ENCODE data around the gene GPR108. TPM values are rescaled to one million over a fixed set of nuclear protein-coding genes. Genes with fewer than 3 reads are reported as not detected.
A peak's percentile ranks its signal among the peaks of the same experiment; 100 is the strongest.

The GPR108 gene
- total and polyA plus RNA-seq, 2 experiments from 2014 or later = 66.6 to 120 TPM

DNA sequence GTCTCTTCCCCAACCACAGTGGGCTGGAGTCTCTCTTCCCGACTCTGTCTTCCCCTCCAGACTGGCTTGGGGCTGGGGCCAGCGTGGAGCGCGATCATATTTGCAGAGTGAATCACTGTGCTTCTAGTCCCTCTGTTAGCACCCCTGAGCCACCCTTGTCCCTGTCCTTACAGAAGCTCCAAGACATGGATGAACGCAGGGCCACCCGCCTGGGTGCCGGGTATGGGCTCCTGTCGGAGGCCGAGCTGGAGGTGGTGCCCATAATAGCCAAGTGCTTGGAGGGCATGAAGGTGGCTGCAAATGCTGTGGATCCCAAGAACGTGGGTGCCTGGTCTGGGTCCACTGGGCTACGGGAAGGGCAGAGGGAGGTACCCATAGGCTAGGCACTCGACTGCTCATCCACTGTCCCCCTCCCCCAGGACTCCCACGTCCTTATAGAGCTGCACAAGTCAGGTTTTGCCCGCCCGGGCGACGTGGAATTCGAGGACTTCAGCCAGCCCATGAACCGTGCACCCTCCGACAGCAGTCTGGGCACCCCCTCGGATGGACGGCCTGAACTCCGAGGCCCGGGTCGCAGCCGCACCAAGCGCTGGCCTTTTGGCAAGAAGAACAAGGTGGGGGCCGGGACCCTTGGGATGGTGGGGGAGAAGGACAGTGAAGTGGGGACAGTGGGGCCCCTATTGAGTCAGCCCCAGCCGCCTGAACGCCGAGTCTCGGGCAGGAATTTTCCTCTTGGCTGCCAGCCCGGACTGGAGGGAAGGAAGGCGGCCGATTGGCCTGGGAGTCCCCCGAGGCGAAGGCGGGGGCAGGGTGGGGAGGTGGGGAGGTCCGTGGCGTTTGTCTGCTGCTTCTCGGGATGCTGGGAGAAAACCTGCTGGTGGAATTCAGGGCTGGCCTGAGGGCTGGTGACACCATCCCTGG is 7.3 kb upstream of the GPR108 start:
- DNase-seq (ENCODE audit: low spot score) = peak; percentile 79
- H3K4me2 ChIP-seq = peak overlapping the region; percentile 58
- H3K79me2 ChIP-seq = peaks cover 49% of the 10 kb centered on the region
- WGBS (ENCODE audit: low lambda C conversion rate, missing lambda C conversion rate) = 67% methylated on average over 37 of the region's 41 CpGs
- no peaks in the 10 kb centered on the region for H3K9me2 ChIP-seq (replicated peaks; ENCODE audit: insufficient read depth)
- peaks cover 5% of the 10 kb centered on the region for H4K20me1 ChIP-seq (ENCODE audit: insufficient read depth, poor library complexity, severe bottlenecking)
- peak overlapping the region; percentile 82 for H3K27ac ChIP-seq
- no peaks in the 10 kb centered on the region for H3K27me3 ChIP-seq
- no peak overlapping the region for H3K4me3 ChIP-seq
- H2AFZ ChIP-seq = no peak overlapping the region
- H3K36me3 ChIP-seq (replicated peaks; ENCODE audit: insufficient read depth, low read depth) = no peaks in the 10 kb centered on the region
- TF ChIP-seq EZH2 (IDR thresholded peaks at IDR 0.05; ENCODE audit: borderline replicate concordance) (no peak), CTCF (IDR thresholded peaks at IDR 0.05; ENCODE audit: poor library complexity) (no peak), EZH2phosphoT487 (IDR thresholded peaks at IDR 0.05; ENCODE audit: low read depth, severe bottlenecking, unreplicated experiment) (no peak)
- H3K9me3 ChIP-seq (ENCODE audit: low read depth) = no peaks in the 10 kb centered on the region
- peaks cover 31% of the 10 kb centered on the region for H3K4me1 ChIP-seq (ENCODE audit: insufficient read depth)

DNA sequence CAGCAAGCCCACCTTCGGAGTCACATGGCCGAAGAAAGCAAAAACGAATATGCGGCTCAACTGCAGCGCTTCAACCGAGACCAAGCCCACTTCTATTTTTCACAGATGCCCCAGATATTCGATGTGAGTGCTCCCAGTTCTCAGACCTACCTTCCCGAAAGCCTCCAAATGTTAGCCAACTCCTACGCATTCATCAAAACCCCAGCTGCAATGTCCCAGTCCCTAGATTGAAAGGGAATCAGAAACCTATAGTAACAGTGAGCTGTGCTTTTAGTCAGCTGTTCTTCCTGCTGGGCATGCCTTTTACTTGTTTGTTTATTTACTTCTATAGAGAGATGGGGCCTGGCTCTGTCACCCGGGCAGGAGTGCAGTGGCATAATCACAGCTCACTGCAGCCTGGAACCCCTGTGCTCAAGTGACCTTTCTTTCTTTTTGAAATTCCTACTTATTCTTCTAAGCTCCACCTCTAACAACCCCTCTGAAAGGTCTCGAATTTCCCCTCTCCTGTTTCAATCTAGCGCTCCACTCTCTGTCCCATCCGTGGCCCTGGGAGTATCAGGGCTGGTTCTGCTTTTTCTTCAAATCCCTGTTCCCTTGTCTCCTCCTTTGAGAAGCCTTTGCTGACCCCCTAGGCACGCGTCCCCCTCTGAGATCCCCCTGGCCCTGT is 6.5 kb upstream of the GPR108 start:
- Histone ChIP-seq H3K27ac (peak overlapping the region; percentile 82), H3K4me2 (peak overlapping the region; percentile 58), H3K9me3 (ENCODE audit: low read depth) (no peaks in the 10 kb centered on the region), H3K27me3 (no peaks in the 10 kb centered on the region), H4K20me1 (ENCODE audit: insufficient read depth, poor library complexity, severe bottlenecking) (peaks cover 5% of the 10 kb centered on the region), H3K36me3 (replicated peaks; ENCODE audit: insufficient read depth, low read depth) (no peaks in the 10 kb centered on the region), H3K79me2 (peaks cover 49% of the 10 kb centered on the region), H2AFZ (no peak overlapping the region), H3K4me1 (ENCODE audit: insufficient read depth) (peaks cover 35% of the 10 kb centered on the region), H3K9me2 (replicated peaks; ENCODE audit: insufficient read depth) (no peaks in the 10 kb centered on the region), H3K4me3 (no peak overlapping the region)
- WGBS (ENCODE audit: low lambda C conversion rate, missing lambda C conversion rate) = 77% methylated on average over 15 of the region's 15 CpGs
- TF ChIP-seq EZH2 (IDR thresholded peaks at IDR 0.05; ENCODE audit: borderline replicate concordance) (no peak), EZH2phosphoT487 (IDR thresholded peaks at IDR 0.05; ENCODE audit: low read depth, severe bottlenecking, unreplicated experiment) (no peak), CTCF (IDR thresholded peaks at IDR 0.05; ENCODE audit: poor library complexity) (no peak)
- DNase-seq (ENCODE audit: low spot score) = no peak

- peak overlapping the region; percentile 10 for H3K4me2 ChIP-seq
- H4K20me1 ChIP-seq (ENCODE audit: insufficient read depth, poor library complexity, severe bottlenecking) = peaks cover 5% of the 10 kb centered on the region
- no peak overlapping the region for H3K4me3 ChIP-seq
- TF ChIP-seq EZH2 (IDR thresholded peaks at IDR 0.05; ENCODE audit: borderline replicate concordance) (no peak), EZH2phosphoT487 (IDR thresholded peaks at IDR 0.05; ENCODE audit: low read depth, severe bottlenecking, unreplicated experiment) (no peak), CTCF (IDR thresholded peaks at IDR 0.05; ENCODE audit: poor library complexity) (no peak)
- H3K4me1 ChIP-seq (ENCODE audit: insufficient read depth) = peaks cover 43% of the 10 kb centered on the region
- peaks cover 49% of the 10 kb centered on the region for H3K79me2 ChIP-seq
- H3K36me3 ChIP-seq (replicated peaks; ENCODE audit: insufficient read depth, low read depth) = no peaks in the 10 kb centered on the region
- no peaks in the 10 kb centered on the region for H3K9me2 ChIP-seq (replicated peaks; ENCODE audit: insufficient read depth)
- DNase-seq (ENCODE audit: low spot score) = no peak
- no peaks in the 10 kb centered on the region for H3K9me3 ChIP-seq (ENCODE audit: low read depth)
- peak overlapping the region; percentile 82 for H3K27ac ChIP-seq
- H3K27me3 ChIP-seq = no peaks in the 10 kb centered on the region
- H2AFZ ChIP-seq = no peak overlapping the region
- 57% methylated on average over 7 of the region's 7 CpGs for WGBS (ENCODE audit: low lambda C conversion rate, missing lambda C conversion rate)
Measured at GRCh38 chr19:6743066-6743465, 5.7 kb upstream of the GPR108 start.

All from hepatocyte (in vitro differentiated cells).